Loucy (cell line): ENCODE measurements around the gene POC1B.

Experiments
- EZH2phosphoT487 ChIP-seq: fragments of 200-600 bp; IDR thresholded peaks from 2 replicates; pipeline ENCODE4 v1.6.1; 2018; ENCODE audit warnings: antibody characterized with exemption, mild to moderate bottlenecking, moderate library complexity, borderline replicate concordance
- TF ChIP-seq, protein P1 (sequence below): fragments of 200-600 bp; sonication (generic); conservative IDR thresholded peaks from 2 replicates; pipeline ENCODE4 v1.5.1; 2014; ENCODE audit warnings: mild to moderate bottlenecking, antibody characterized with exemption, low read length

DNA sequence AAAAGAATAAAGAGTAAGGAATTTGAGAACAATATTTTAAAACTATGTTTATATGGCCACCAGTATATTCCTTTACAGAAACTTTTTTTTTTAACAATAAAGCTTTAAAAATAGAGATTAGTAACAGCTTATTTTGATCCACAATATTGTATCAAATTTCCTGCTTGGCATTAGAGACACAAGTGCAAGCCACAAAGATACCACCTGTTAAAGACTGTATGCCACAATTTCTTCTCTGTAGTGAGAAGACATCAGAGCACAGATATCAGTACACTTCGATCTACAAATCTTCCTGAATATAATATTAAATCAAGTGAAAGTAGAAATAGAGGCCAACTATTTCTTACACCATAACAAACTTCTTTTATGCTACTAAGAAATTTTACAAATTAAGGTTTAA is 69.3 kb downstream of the POC1B start:
- TF ChIP-seq, protein P1, sequence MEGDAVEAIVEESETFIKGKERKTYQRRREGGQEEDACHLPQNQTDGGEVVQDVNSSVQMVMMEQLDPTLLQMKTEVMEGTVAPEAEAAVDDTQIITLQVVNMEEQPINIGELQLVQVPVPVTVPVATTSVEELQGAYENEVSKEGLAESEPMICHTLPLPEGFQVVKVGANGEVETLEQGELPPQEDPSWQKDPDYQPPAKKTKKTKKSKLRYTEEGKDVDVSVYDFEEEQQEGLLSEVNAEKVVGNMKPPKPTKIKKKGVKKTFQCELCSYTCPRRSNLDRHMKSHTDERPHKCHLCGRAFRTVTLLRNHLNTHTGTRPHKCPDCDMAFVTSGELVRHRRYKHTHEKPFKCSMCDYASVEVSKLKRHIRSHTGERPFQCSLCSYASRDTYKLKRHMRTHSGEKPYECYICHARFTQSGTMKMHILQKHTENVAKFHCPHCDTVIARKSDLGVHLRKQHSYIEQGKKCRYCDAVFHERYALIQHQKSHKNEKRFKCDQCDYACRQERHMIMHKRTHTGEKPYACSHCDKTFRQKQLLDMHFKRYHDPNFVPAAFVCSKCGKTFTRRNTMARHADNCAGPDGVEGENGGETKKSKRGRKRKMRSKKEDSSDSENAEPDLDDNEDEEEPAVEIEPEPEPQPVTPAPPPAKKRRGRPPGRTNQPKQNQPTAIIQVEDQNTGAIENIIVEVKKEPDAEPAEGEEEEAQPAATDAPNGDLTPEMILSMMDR = no peak
- no peak for TF ChIP-seq EZH2phosphoT487
